C4-2B (cell line): ENCODE measurements around the gene MMP8.

Experiments used
- ZFX ChIP-seq: fragments of 450-650 bp; IDR thresholded peaks from 2 replicates; pipeline ENCODE4 v1.6.1; 2017
- TF ChIP-seq, protein P1 (sequence below): fragments of 450-650 bp; conservative IDR thresholded peaks from 2 replicates; pipeline ENCODE4 v1.5.1; 2017; ENCODE audit warnings: mild to moderate bottlenecking

DNA sequence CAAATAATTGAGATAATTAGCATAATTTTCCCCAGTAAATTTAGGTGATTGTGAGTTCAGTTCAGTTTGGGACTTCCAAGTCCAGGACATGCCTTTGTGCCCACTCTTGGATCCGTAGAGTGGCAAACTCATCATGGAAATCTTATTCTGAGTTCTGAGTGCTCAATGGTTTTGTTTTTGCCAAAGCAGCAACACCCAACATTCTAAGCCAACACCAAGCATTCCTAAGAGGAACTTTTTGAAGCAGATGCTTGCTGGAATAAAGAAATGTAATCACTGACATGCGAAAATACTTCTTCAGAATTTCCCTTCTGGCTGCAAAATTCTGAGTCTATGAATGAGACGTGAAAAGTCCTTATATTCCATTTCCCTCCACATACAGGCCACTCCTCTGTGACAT is 29.6 kb downstream of the MMP8 start:
- TF ChIP-seq, protein P1, sequence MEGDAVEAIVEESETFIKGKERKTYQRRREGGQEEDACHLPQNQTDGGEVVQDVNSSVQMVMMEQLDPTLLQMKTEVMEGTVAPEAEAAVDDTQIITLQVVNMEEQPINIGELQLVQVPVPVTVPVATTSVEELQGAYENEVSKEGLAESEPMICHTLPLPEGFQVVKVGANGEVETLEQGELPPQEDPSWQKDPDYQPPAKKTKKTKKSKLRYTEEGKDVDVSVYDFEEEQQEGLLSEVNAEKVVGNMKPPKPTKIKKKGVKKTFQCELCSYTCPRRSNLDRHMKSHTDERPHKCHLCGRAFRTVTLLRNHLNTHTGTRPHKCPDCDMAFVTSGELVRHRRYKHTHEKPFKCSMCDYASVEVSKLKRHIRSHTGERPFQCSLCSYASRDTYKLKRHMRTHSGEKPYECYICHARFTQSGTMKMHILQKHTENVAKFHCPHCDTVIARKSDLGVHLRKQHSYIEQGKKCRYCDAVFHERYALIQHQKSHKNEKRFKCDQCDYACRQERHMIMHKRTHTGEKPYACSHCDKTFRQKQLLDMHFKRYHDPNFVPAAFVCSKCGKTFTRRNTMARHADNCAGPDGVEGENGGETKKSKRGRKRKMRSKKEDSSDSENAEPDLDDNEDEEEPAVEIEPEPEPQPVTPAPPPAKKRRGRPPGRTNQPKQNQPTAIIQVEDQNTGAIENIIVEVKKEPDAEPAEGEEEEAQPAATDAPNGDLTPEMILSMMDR = no peak
- TF ChIP-seq ZFX = no peak
